Measurements from ENCODE around the gene TRIM45.

The TRIM45 gene

DNA sequence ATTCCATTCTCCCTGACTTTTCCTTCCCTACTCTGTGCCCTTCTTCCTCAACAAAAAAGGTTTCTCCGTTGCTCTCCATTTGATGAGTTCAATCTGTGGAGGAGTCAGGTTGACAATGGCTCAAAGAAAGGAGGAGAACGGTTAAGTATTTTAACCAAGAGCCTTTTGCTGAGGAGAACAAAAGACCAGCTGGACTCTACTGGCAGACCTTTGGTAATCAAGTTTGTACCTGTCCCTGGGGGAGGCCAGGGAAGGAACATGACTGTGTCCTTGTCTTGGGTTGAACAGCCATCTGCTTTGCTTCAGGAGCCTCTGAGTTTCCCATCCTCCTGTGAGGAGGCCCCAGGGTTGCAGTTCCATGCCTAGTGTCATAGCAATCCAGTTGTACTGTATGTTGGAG is 31.6 kb downstream of the TRIM45 start:
- Histone ChIP-seq H3K36me3 (ENCODE audit: control insufficient read depth, insufficient read depth, low read length) (peaks cover 32% of the 10 kb centered on the region), H3K4me3 (replicated peaks; ENCODE audit: low read depth, low read length) (no peak overlapping the region), H3K27me3 (replicated peaks; ENCODE audit: control insufficient read depth, insufficient read depth, low read length) (no peaks in the 10 kb centered on the region)
- no peak for DNase-seq (ENCODE audit: extremely low read depth, insufficient read length)
- TF ChIP-seq CTCF (IDR thresholded peaks at IDR 0.05; ENCODE audit: insufficient read depth, low read length, poor library complexity, severe bottlenecking): no peak

DNA sequence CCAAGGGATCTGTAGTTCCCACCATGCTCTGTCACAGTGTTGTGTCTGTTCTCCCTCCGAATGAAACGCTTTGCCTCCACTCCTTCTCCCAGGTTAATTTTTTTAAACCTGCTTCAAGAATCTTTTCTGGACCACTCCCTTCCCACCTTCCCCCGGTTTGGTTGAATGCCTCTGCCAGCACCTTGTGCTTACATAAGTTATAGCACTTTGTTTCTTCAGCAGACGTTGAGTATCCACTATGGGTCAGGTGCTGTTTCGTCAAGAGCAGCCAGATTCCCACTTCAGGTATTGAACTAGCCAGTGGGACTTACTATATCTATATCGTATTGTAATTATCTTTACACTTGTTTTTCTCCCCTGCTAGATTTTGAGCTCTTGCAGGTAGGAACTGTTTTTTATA is 33.9 kb downstream of the TRIM45 start:
- Histone ChIP-seq H3K4me3 (replicated peaks; ENCODE audit: low read depth, low read length) (no peak overlapping the region), H3K27me3 (replicated peaks; ENCODE audit: control insufficient read depth, insufficient read depth, low read length) (no peaks in the 10 kb centered on the region), H3K36me3 (ENCODE audit: control insufficient read depth, insufficient read depth, low read length) (peaks cover 22% of the 10 kb centered on the region)
- TF ChIP-seq CTCF (IDR thresholded peaks at IDR 0.05; ENCODE audit: insufficient read depth, low read length, poor library complexity, severe bottlenecking): no peak
- no peak for DNase-seq (ENCODE audit: extremely low read depth, insufficient read length)

GRCh38 chr1:117084231-117084630 is 37.3 kb downstream of the TRIM45 start:
- H3K36me3 ChIP-seq (ENCODE audit: control insufficient read depth, insufficient read depth, low read length): peaks cover 20% of the 10 kb centered on the region
- TF ChIP-seq CTCF (IDR thresholded peaks at IDR 0.05; ENCODE audit: insufficient read depth, low read length, poor library complexity, severe bottlenecking): no peak
- H3K4me3 ChIP-seq (replicated peaks; ENCODE audit: low read depth, low read length): no peak overlapping the region
- no peaks in the 10 kb centered on the region for H3K27me3 ChIP-seq (replicated peaks; ENCODE audit: control insufficient read depth, insufficient read depth, low read length)
- no peak for DNase-seq (ENCODE audit: extremely low read depth, insufficient read length)

GRCh38 chr1:117079737-117080136 is 41.8 kb downstream of the TRIM45 start:
- Histone ChIP-seq H3K27me3 (replicated peaks; ENCODE audit: control insufficient read depth, insufficient read depth, low read length) (no peaks in the 10 kb centered on the region), H3K4me3 (replicated peaks; ENCODE audit: low read depth, low read length) (no peak overlapping the region), H3K36me3 (ENCODE audit: control insufficient read depth, insufficient read depth, low read length) (peaks cover 37% of the 10 kb centered on the region)
- DNase-seq (ENCODE audit: extremely low read depth, insufficient read length): no peak
- TF ChIP-seq CTCF (IDR thresholded peaks at IDR 0.05; ENCODE audit: insufficient read depth, low read length, poor library complexity, severe bottlenecking): no peak

GRCh38 chr1:117077267-117077666 is 44.3 kb downstream of the TRIM45 start:
- peaks cover 34% of the 10 kb centered on the region for H3K36me3 ChIP-seq (ENCODE audit: control insufficient read depth, insufficient read depth, low read length)
- no peaks in the 10 kb centered on the region for H3K27me3 ChIP-seq (replicated peaks; ENCODE audit: control insufficient read depth, insufficient read depth, low read length)
- no peak for TF ChIP-seq CTCF (IDR thresholded peaks at IDR 0.05; ENCODE audit: insufficient read depth, low read length, poor library complexity, severe bottlenecking)
- H3K4me3 ChIP-seq (replicated peaks; ENCODE audit: low read depth, low read length): no peak overlapping the region
- no peak for DNase-seq (ENCODE audit: extremely low read depth, insufficient read length)

DNA sequence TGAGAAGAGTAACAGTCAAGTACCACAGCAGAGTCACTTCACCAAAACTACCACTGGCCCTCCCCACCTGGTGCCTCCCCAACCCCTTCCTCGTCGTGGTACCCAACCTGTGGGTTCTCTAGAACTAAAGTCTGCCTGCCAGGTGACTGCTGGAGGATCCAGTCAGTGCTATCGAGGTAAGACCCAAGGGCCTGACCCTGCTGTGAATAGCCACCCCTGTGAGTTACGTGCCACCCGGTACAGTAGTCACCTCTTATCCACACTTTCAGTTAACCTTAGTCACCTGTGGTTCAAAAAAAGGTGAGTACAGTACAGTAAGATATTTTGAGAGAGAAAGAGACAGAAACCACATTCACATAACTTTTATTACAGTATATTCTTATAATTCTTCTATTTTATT is 44.9 kb downstream of the TRIM45 start:
- TF ChIP-seq CTCF (IDR thresholded peaks at IDR 0.05; ENCODE audit: insufficient read depth, low read length, poor library complexity, severe bottlenecking): no peak
- no peak for DNase-seq (ENCODE audit: extremely low read depth, insufficient read length)
- H3K4me3 ChIP-seq (replicated peaks; ENCODE audit: low read depth, low read length): no peak overlapping the region
- peaks cover 34% of the 10 kb centered on the region for H3K36me3 ChIP-seq (ENCODE audit: control insufficient read depth, insufficient read depth, low read length)
- H3K27me3 ChIP-seq (replicated peaks; ENCODE audit: control insufficient read depth, insufficient read depth, low read length): no peaks in the 10 kb centered on the region

All from GM06990 (cell line).